A549 (cell line): ENCODE measurements around the gene SEMA4D.

Experiments used
- CEBPB ChIP-seq, 2 experiments: fragments of >200 bp in 1 of 2; sonication (Bioruptor Twin) in 1 of 2; formaldehyde crosslinking in 1 of 2; IDR thresholded peaks; 2 replicates each; pipeline ENCODE4 v1.6.1; 2012 to 2016
- CTCF ChIP-seq: fragments of >200 bp; sonication (Bioruptor Twin); formaldehyde crosslinking; IDR thresholded peaks from 3 replicates; pipeline ENCODE4 v1.5.1; 2016
- HDAC2 ChIP-seq: fragments of 200-600 bp; sonication (generic); IDR thresholded peaks from 2 replicates; pipeline ENCODE4 v1.6.1; 2016
- MAX ChIP-seq: IDR thresholded peaks from 2 replicates; pipeline ENCODE4 v1.6.1; 2012
- POLR2A ChIP-seq: IDR thresholded peaks from 2 replicates; pipeline ENCODE4 v1.6.1; 2012; ENCODE audit warnings: mild to moderate bottlenecking, low read length
- REST ChIP-seq: fragments of 200-600 bp; sonication (generic); IDR thresholded peaks from 2 replicates; pipeline ENCODE4 v1.6.1; 2016; ENCODE audit warnings: antibody characterized with exemption, mild to moderate bottlenecking, moderate library complexity
- TP53 ChIP-seq: fragments of 250-450 bp; sonication (Bioruptor Pico); IDR thresholded peaks from 2 replicates; pipeline ENCODE4 v1.5.0; 2021; ENCODE audit warnings: mild to moderate bottlenecking, moderate library complexity
- ZFP36 ChIP-seq: fragments of 450-650 bp; IDR thresholded peaks from 2 replicates; pipeline ENCODE4 v1.6.1; 2014; ENCODE audit warnings: borderline replicate concordance; ENCODE audit not compliant: partially characterized antibody
- TF ChIP-seq, protein P1 (sequence below): fragments of 450-650 bp; IDR thresholded peaks from 2 replicates; pipeline ENCODE4 v1.6.1; 2014; ENCODE audit warnings: antibody characterized with exemption

DNA sequence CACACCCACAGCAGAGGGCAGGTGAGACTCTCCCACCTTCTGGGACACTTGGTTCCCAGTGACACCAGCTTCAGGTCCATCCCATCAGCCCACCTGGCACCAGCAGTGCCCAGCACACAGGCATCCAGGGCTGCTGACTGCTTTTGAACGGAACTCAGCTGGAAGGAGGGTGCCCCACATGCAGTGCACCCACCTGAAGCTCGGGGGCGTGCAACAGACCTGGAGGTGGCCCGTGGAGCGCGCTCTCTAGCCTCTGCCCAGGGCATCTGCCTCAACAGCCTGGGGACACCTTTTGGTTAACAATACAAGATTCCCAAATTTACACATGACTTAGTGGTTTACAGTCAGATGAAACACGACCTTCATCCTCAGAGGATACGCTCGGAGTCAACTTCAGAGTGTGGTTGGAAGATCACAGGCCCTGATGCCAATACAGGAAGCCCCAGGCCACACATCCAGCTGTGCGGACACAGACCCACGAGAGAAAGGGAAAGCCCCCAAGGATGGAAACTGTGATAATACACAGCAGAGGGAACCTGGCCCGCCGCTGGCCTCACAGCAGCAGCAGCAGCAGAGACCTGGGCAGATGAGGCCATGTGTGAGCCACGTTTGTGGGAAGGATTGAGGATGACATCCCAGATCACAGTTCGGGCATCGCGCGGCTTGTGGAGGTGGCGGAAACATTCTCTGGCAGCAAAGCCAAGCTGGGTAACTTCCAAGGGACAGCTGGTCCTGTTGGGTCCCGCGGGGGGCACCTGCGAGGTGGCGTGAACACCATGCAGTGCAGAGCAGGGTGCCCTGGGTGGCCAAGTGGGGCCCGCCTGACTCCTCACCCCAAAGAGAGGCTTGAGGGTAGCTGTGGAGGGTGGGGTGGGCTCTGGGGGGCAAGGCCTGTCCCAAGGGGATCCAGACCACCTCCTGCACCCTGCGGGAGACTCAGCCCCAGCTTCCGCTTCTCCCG lies 115.6 kb downstream of the SEMA4D start:
- TF ChIP-seq CTCF (no peak), POLR2A (no peak), TP53 (CRISPR knock-in tag) (no peak), REST (no peak), MAX (no peak), CEBPB (IDR thresholded peaks at IDR 0.05) (no peak), HDAC2 (no peak), ZFP36 (no peak)
- TF ChIP-seq, protein P1, sequence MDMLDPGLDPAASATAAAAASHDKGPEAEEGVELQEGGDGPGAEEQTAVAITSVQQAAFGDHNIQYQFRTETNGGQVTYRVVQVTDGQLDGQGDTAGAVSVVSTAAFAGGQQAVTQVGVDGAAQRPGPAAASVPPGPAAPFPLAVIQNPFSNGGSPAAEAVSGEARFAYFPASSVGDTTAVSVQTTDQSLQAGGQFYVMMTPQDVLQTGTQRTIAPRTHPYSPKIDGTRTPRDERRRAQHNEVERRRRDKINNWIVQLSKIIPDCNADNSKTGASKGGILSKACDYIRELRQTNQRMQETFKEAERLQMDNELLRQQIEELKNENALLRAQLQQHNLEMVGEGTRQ, result no peak
